ENCODE results near the gene NCBP2. TPM values are rescaled to one million over a fixed set of nuclear protein-coding genes. Genes with fewer than 3 reads are reported as not detected.

The NCBP2 gene
- total RNA-seq, 1 donor, result 43.1 TPM

GRCh38 chr3:196966526-196967401 lies 24.4 kb upstream of the NCBP2 start:
- Histone ChIP-seq H3K27me3 (ENCODE audit: insufficient read depth, low read length) (no peaks in the 10 kb centered on the region), H2AFZ (ENCODE audit: low read length) (no peak overlapping the region), H3K4me2 (ENCODE audit: insufficient read depth, low read length) (no peak overlapping the region), H3K4me1 (ENCODE audit: insufficient read depth, low read length) (peaks cover 11% of the 10 kb centered on the region), H3K9me3 (ENCODE audit: low read depth, low read length) (no peaks in the 10 kb centered on the region), H3K27ac (ENCODE audit: low read depth, low read length) (no peak overlapping the region), H4K20me1 (ENCODE audit: insufficient read depth, low read length) (no peaks in the 10 kb centered on the region), H3K79me2 (ENCODE audit: insufficient read depth, low read length) (no peaks in the 10 kb centered on the region), H3K4me3 (ENCODE audit: insufficient read depth, low read length) (no peak overlapping the region), H3K36me3 (ENCODE audit: insufficient read depth, low read length) (no peaks in the 10 kb centered on the region)
- TF ChIP-seq, protein P1, sequence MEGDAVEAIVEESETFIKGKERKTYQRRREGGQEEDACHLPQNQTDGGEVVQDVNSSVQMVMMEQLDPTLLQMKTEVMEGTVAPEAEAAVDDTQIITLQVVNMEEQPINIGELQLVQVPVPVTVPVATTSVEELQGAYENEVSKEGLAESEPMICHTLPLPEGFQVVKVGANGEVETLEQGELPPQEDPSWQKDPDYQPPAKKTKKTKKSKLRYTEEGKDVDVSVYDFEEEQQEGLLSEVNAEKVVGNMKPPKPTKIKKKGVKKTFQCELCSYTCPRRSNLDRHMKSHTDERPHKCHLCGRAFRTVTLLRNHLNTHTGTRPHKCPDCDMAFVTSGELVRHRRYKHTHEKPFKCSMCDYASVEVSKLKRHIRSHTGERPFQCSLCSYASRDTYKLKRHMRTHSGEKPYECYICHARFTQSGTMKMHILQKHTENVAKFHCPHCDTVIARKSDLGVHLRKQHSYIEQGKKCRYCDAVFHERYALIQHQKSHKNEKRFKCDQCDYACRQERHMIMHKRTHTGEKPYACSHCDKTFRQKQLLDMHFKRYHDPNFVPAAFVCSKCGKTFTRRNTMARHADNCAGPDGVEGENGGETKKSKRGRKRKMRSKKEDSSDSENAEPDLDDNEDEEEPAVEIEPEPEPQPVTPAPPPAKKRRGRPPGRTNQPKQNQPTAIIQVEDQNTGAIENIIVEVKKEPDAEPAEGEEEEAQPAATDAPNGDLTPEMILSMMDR (IDR thresholded peaks at IDR 0.05; ENCODE audit: extremely low read depth, low read depth, low read length), result no peak
- peak; percentile 21 for DNase-seq (ENCODE audit: insufficient read length, low spot score, missing footprints)

GRCh38 chr3:196965804-196966173 lies 23.5 kb upstream of the NCBP2 start:
- Histone ChIP-seq H3K4me2 (ENCODE audit: insufficient read depth, low read length) (no peak overlapping the region), H4K20me1 (ENCODE audit: insufficient read depth, low read length) (no peaks in the 10 kb centered on the region), H3K27me3 (ENCODE audit: insufficient read depth, low read length) (no peaks in the 10 kb centered on the region)

GRCh38 chr3:196965112-196965803 lies 22.9 kb upstream of the NCBP2 start:
- Histone ChIP-seq H3K27me3 (ENCODE audit: insufficient read depth, low read length) (no peaks in the 10 kb centered on the region), H3K36me3 (ENCODE audit: insufficient read depth, low read length) (no peaks in the 10 kb centered on the region), H3K79me2 (ENCODE audit: insufficient read depth, low read length) (no peaks in the 10 kb centered on the region), H3K4me1 (ENCODE audit: insufficient read depth, low read length) (peaks cover 7% of the 10 kb centered on the region), H3K4me3 (ENCODE audit: insufficient read depth, low read length) (no peak overlapping the region), H2AFZ (ENCODE audit: low read length) (no peak overlapping the region), H3K9me3 (ENCODE audit: low read depth, low read length) (no peaks in the 10 kb centered on the region), H4K20me1 (ENCODE audit: insufficient read depth, low read length) (no peaks in the 10 kb centered on the region), H3K27ac (ENCODE audit: low read depth, low read length) (no peak overlapping the region), H3K4me2 (ENCODE audit: insufficient read depth, low read length) (no peak overlapping the region)
- TF ChIP-seq, protein P1 (IDR thresholded peaks at IDR 0.05; ENCODE audit: extremely low read depth, low read depth, low read length), result no peak
- no peak for DNase-seq (ENCODE audit: insufficient read length, low spot score, missing footprints)

More at GRCh38 chr3:196965804-196966173, 23.5 kb upstream of the NCBP2 start:
- Histone ChIP-seq H3K4me3 (ENCODE audit: insufficient read depth, low read length) (no peak overlapping the region), H3K27ac (ENCODE audit: low read depth, low read length) (no peak overlapping the region), H3K4me1 (ENCODE audit: insufficient read depth, low read length) (peaks cover 7% of the 10 kb centered on the region), H3K9me3 (ENCODE audit: low read depth, low read length) (no peaks in the 10 kb centered on the region), H2AFZ (ENCODE audit: low read length) (no peak overlapping the region), H3K79me2 (ENCODE audit: insufficient read depth, low read length) (no peaks in the 10 kb centered on the region), H3K36me3 (ENCODE audit: insufficient read depth, low read length) (no peaks in the 10 kb centered on the region)
- TF ChIP-seq, protein P1 (IDR thresholded peaks at IDR 0.05; ENCODE audit: extremely low read depth, low read depth, low read length), result no peak
- DNase-seq (ENCODE audit: insufficient read length, low spot score, missing footprints), result no peak

GRCh38 chr3:196963631-196963953 lies 21.3 kb upstream of the NCBP2 start:
- H3K27ac ChIP-seq (ENCODE audit: low read depth, low read length), result no peak overlapping the region
- no peak overlapping the region for H3K4me3 ChIP-seq (ENCODE audit: insufficient read depth, low read length)
- no peak overlapping the region for H3K4me2 ChIP-seq (ENCODE audit: insufficient read depth, low read length)
- no peak overlapping the region for H2AFZ ChIP-seq (ENCODE audit: low read length)
- H4K20me1 ChIP-seq (ENCODE audit: insufficient read depth, low read length), result no peaks in the 10 kb centered on the region
- H3K27me3 ChIP-seq (ENCODE audit: insufficient read depth, low read length), result no peaks in the 10 kb centered on the region
- DNase-seq (ENCODE audit: insufficient read length, low spot score, missing footprints), result no peak
- no peaks in the 10 kb centered on the region for H3K36me3 ChIP-seq (ENCODE audit: insufficient read depth, low read length)
- H3K79me2 ChIP-seq (ENCODE audit: insufficient read depth, low read length), result no peaks in the 10 kb centered on the region
- peaks cover 7% of the 10 kb centered on the region for H3K4me1 ChIP-seq (ENCODE audit: insufficient read depth, low read length)
- no peaks in the 10 kb centered on the region for H3K9me3 ChIP-seq (ENCODE audit: low read depth, low read length)
- TF ChIP-seq, protein P1 (IDR thresholded peaks at IDR 0.05; ENCODE audit: extremely low read depth, low read depth, low read length), result no peak

Measured in osteoblast (primary cell).